ENCODE measurements around the gene SLC25A29.

SLC25A29 gene

DNA sequence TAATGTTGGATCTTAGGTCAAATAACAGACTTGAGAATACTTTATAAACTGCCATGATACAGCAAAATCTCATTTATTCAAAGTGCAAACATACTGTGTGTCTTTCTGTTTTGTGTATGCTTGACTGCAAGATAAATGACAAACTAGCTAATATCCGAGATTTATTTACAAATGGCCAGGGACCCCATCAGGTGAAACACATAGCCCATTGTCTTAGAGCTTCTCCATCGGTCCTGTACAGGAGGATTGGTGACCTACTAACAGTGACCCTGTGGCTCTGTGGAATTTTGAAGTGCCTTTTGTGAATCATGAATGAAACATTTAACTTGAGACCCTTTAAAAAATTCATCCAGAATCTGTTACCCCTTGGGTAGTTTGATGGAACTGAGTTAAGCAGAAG is 27.1 kb downstream of the SLC25A29 start:
- DNase-seq = no peak

DNA sequence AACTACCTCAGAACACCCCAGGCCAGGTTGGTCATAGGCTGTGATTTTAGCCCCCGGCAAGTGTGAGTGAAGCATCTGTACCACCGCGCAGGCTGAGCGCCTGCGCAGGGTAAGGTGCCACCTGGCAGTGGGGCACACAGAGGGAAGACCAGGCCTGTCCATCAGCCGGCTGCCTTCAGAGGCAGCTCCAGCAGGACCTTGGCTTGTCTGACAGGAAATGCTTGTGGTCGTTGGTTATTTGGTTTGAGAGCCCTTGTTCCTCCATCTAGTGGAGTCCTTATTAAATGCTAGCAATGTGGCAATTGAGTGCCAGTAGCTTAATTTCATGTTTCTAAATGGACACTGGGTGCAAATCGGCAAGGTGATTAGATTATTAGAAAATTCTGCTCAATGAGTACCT is 27.5 kb downstream of the SLC25A29 start:
- DNase-seq = no peak

DNA sequence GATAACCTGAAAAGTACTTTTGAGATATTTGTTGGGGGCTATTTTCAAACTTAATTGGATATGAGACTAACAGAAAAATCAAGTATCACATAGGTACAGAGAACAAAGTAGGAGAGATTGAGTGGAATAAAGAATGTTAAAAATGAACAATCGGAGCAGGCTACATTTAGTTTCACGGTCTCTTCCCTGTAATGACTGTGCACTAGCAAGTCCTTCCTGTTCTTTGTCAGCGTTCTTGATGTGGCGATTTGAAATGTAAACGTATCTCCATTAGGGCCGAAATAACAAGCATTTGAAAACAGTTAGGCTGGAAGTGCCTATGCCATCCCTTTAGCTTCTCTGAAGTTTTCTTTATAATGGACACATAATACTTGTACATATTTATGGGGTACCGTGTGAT is 31.0 kb downstream of the SLC25A29 start:
- no peak for DNase-seq

DNA sequence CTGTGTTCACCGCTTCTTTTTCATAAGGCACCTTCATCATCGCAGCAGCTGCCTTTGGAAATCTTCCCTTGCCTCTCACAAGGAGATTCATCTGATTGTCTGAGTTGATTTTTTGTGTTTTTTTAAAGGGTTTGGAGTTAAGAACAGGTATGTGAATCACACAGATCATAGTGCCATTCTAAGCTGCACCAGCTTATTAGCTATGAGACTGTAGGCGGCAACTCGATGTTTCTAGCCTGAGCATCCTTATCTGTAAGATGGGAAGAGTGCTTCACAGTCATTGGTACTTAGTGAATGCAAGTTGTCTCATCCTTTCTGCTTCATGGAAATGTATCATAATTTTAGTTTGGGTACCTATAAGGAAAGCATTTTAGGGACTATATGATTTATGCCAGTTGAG is 32.0 kb downstream of the SLC25A29 start:
- no peak for DNase-seq

DNA sequence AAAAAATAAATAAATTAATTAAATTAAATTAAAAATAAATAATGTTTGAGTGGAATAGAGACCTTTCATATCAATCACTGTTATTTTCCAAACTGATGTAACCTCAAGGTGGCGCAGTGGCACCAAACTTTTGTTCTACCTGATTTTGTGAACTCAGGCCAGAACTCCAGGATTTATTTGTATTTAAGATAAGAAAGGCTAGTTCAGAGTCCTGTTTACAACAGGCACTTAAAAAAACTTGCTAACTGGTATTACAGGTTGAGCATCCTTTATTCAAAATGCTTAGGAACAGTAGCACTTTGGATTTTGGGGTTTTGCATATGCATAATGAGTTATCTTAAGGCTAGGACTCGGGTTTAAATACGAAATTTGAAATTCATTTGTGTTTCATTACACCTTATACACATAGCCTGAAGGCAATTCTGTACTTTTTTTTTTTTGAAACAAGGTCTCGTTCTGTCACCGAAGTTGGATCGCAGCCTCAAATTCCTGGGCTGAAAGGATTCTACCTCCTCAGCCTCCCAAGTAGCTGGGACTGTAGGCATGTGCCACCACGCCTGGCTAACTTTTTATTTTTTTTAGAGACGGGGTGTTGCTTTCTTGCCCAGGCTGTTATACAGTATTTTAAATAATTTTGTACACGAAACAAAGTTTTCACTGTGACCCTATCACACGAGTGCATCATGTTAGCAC is 34.9 kb downstream of the SLC25A29 start:
- no peak for DNase-seq

DNA sequence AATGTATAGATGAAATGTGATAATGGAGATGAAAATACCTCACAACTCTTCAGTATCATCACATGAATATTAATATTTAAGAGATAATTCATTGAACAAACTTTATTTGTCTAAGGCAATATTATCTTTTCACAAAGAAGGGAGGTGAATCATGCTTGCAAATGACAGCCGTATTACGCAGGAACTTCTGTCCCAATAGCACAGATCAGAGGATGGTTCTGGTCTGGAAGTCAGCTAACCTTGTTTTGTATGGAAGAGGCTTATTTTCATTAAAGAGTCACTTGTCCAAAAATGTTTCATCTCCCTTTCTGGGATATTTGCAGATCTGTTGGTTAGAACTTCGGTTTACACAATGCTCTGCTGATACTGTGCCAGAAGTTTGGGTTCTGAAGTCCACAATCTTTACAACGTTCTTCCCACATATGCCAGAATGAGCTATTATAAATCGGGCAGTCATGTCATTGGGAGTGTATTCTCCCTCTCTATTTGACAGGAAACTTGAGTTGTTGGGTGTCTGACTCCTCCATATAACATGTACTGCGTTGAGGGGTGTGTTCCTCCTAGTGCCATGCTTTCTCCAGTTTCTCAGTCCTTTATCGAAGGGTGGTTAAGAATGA is 37.5 kb downstream of the SLC25A29 start:
- DNase-seq = no peak

DNA sequence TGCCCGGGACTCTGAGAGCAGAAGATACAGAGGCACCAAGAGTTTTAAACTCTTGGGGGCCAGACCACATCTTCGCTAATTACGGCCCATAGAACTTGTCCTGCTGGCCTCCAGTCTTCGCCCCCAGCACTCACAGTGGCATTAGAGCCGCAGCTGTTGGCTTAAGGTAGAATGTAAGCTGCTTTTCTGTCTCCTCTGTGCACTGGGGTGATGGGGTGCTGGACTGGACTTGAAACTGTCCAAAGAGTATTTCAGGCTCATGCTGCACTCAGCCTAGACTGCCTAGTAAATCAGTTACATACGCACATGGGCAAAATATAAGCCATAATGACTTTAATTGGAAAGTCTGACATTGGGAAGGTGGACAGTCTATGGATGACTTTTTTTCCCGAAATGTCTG is 38.3 kb downstream of the SLC25A29 start:
- DNase-seq = no peak

DNA sequence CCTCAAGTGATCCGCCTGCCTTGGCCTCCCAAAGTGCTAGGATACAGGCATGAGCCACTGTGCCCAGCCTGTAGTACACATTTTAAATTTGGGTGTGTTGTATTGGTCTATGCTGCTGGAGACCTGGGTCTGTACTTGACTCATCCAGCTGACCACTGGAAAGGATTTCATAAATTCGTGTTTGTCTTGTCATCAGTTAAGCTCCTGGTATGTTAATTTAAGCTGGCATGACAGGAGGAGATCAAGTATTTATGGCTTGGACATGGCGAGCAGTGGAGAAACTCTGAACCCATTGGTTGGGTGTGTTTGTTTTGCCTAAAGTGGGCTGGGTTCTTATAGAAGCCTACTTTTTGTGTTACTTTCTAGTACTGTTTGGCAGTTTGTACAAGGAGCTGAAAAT is 43.1 kb downstream of the SLC25A29 start:
- DNase-seq = no peak

DNA sequence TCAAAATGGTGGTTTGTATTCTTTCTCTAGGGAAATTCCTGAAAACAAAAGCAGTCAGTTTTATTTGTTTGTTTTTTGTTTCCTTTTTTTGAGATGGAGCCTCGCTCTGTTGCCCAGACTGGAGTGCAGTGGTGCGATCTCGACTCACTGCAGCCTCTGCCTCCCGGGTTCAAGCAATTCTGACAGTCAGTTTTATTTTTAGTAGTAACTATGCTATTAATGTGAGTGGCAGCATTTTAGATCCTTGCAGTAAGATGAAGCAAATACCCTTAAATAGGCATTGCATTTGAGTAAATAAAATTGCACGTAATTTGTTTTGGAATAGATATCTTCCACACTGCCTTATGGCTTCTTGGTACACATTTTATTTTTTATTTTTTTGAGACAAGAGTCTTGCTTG is 43.7 kb downstream of the SLC25A29 start:
- no peak for DNase-seq

DNA sequence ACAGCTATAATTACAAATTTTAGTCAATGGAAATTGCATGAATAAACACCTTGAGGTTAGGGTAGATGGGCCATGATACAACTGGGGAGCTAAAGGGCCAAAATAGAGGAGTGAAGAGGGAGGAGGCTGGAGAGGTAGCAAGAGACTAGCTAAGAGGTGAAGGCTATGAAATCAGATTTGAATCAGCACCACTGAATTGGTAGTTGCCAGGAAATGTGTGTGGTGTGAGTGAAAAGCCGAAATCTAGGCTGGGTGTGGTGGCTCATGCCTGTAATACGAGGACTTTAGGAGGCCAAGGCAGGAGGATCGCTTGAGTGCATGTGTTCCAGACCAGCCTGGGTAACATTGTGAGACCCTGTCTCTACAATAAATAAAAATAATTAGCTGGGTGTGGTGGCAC is 44.6 kb downstream of the SLC25A29 start:
- no peak for DNase-seq

DNA sequence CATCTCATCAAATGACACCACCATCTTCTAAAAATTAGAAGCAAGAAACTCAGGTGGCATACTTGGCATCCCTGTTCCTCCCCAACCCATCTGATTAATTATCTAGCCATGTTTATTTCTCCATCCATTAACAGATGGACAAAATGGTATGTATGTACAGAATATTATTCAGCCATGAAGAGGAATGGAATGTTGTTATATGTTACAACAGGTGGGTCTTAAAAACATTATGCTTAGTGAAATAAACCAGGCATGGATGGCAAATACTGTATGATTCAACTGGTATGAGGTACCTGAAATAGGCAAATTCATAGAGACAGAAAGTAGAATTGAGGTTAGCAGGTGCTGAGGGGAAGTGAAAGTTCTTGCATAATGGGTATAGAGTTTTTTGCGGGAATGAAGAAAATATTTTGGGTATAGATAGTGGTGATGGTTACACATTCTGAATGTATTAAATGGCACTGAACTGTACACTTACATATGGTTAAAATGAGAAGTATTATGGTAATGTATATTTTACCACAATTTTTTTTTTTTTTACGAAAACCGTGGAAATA is 49.8 kb downstream of the SLC25A29 start:
- no peak for DNase-seq

DNA sequence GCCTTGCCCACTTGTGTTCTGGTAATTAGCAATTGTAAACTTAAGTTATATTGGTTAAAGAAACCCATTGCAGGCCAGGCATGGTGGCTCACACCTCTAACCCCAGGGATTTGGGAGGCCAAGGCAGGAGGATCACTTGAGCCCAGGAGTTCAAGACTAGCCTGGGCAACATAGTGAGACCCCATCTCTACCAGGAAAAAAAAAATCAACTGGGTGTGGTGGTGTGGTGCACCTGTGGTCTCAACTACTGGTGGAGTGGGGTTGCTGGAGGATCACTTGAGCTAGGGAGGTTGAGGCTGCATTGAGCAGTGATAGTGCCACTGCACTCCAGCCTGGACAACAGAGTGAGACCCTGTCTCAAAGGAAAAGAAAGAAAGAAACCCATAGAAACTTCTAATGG is 53.6 kb downstream of the SLC25A29 start:
- DNase-seq = no peak

DNA sequence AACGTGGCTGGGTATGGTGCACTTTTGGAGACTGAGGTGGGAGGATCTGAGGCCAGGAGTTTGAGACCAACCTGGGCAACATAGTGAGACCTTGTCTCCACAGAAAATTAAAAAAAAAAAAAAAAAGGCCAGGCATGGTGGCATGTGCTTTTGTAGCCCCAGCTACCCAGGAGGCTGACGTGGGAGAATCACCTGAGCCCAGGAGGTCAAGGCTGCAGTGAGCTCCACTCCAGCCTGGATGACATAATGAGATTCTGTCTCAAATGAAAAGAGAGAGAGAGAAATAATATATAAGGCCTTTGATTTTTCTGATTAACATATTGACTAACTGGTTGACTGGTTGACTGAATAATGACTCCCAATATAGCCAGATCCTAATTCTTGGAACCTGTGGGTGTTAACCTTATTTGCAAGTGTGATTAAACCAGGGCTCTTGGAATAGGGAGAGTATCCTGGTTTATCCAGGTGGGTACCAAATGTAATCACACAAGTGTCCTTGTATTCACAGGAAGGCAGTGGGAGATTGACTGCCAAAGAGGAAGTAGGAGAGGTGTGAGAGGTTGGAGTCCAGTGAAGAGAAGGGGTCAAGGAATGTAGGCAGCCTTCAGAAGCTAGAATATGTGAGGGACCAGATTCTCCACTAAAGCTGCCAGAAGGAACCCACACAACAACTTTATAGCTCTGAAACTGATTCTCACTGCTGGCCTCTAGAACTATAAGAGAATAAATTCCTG is 55.3 kb downstream of the SLC25A29 start:
- DNase-seq = no peak

DNA sequence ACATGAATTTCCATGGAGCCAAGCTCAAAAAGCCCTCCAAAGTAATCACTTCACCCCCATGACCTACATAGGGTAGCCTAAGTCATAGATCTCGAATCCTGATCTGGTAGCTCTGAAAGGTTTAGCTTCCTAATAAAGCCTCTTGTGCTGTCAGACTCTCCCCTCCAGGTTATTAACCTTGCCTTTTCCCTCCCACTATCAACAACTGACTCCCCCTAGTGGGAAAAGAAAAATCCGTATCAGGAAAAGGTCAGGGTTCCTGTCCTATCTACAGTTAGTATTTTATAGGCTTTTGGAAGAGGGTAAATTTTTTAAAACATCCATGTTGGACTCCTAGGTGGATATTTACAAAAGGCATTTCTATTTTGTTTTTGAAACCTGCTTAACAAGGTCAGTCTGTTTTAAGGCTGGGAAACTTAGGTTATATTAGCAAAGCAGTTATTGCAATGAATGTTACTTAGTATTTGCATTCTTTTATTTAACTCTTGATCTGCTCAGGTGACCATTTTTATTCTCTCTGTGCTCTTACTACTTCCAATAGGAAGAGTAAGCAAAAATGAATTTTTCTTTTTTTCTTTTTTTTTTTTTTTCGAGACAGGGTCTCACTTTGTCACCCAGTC is 59.3 kb downstream of the SLC25A29 start:
- DNase-seq = peak; percentile 57

DNA sequence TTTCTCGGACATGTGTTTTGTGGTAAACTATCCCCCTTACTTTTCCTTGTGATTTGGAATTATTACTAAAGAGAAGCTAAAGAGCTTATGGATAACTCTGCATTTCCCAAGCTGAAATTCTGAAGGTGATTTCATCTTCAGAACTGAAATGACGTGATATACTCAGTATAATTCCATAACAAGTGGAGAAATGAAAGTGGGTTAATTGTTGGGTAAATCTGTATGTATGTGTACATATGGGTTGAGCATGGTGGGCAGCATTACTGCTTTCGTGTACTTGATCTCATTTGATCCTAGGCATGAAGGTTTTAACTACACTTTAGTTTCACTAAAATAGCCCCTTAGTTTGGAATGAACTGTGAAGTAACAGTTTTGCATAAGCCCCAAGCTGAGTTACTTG is 63.2 kb downstream of the SLC25A29 start:
- no peak for DNase-seq

DNA sequence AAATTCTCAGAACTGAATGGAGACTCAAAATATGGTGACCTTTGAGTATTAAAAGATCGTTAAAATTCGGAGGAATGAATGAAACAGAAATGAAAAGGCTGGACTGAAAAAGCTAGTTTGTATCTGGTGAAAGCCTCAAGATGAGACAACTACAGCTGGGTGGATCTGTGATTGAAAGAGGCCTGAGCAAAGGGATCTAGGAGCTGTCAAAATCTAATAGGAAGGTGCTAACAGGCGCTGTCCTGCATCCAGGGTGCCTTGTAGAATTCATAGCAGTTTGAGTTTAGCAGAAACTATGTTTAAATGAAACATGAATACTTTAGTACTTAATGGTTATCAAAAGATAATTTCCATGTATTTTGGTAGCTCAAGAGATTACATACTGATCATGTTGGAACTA is 65.0 kb downstream of the SLC25A29 start:
- no peak for DNase-seq
